Measurements from ENCODE around the gene LRSAM1.

Gene LRSAM1

DNA sequence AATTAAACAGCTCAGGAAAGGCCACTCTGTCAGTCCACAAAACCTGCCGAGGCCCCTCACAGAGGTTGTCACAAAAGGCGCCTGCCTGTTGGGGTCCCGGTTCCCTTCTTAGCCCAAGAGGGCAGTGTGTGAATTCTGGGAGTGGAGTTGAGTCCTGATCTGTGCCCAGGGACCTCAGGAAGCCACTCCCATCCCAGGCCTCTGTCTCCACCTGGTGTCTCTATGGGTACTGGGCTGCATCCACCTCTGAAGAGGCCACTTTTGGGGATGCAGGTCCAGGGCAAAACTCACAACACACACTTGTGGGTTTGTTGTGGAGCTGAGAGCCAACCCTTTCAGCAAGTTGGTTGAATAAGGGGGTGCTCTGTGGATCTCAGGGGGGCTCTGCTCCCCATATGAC is 86.5 kb downstream of the LRSAM1 start:
- H3K9ac ChIP-seq = no peak overlapping the region
- H3K4me1 ChIP-seq (ENCODE audit: low read depth, poor library complexity, severe bottlenecking) = no peaks in the 10 kb centered on the region
- H3K27me3 ChIP-seq (ENCODE audit: insufficient read depth, low read depth) = no peaks in the 10 kb centered on the region
- H4K20me1 ChIP-seq (ENCODE audit: insufficient read depth) = no peaks in the 10 kb centered on the region
- TF ChIP-seq, protein P1, sequence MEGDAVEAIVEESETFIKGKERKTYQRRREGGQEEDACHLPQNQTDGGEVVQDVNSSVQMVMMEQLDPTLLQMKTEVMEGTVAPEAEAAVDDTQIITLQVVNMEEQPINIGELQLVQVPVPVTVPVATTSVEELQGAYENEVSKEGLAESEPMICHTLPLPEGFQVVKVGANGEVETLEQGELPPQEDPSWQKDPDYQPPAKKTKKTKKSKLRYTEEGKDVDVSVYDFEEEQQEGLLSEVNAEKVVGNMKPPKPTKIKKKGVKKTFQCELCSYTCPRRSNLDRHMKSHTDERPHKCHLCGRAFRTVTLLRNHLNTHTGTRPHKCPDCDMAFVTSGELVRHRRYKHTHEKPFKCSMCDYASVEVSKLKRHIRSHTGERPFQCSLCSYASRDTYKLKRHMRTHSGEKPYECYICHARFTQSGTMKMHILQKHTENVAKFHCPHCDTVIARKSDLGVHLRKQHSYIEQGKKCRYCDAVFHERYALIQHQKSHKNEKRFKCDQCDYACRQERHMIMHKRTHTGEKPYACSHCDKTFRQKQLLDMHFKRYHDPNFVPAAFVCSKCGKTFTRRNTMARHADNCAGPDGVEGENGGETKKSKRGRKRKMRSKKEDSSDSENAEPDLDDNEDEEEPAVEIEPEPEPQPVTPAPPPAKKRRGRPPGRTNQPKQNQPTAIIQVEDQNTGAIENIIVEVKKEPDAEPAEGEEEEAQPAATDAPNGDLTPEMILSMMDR (conservative IDR thresholded peaks at IDR 0.05; ENCODE audit: low read depth, low read length) = no peak
- no peak overlapping the region for H3K4me2 ChIP-seq
- no peaks in the 10 kb centered on the region for H3K79me2 ChIP-seq (ENCODE audit: insufficient read depth, low read depth)
- no peak overlapping the region for H3K27ac ChIP-seq
- H3K4me3 ChIP-seq (IDR thresholded peaks at IDR 0.05; ENCODE audit: insufficient read depth, low read depth, low read length) = no peak overlapping the region
- H3K36me3 ChIP-seq (ENCODE audit: insufficient read depth) = no peaks in the 10 kb centered on the region
- H2AFZ ChIP-seq (ENCODE audit: low read depth) = no peak overlapping the region

DNA sequence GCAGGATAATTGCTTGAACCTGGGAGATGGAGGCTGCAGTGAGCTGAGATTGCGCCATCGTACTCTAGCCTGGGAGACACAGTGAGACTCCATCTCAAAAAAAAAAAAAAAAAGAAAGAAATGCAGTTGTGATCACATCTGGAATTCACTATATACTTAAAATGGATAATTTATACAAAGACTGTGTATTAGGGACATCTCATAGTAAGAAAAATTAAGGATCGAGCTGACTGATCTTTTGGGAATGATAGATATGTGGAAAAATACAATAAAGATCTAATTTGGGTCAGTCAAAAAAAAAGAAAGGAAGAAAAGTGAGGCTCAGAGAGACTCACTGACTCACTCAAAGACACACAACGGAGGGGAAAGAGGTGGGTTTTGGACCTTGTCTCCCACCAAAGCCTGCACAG is 87.5 kb downstream of the LRSAM1 start:
- H3K4me2 ChIP-seq = no peak overlapping the region
- H3K27ac ChIP-seq = no peak overlapping the region
- no peaks in the 10 kb centered on the region for H3K36me3 ChIP-seq (ENCODE audit: insufficient read depth)
- H3K27me3 ChIP-seq (ENCODE audit: insufficient read depth, low read depth) = no peaks in the 10 kb centered on the region
- H3K4me3 ChIP-seq (IDR thresholded peaks at IDR 0.05; ENCODE audit: insufficient read depth, low read depth, low read length) = no peak overlapping the region
- H3K79me2 ChIP-seq (ENCODE audit: insufficient read depth, low read depth) = no peaks in the 10 kb centered on the region
- H2AFZ ChIP-seq (ENCODE audit: low read depth) = no peak overlapping the region
- TF ChIP-seq, protein P1 (conservative IDR thresholded peaks at IDR 0.05; ENCODE audit: low read depth, low read length) = no peak
- H3K4me1 ChIP-seq (ENCODE audit: low read depth, poor library complexity, severe bottlenecking) = no peaks in the 10 kb centered on the region
- H3K9ac ChIP-seq = no peak overlapping the region
- H4K20me1 ChIP-seq (ENCODE audit: insufficient read depth) = no peaks in the 10 kb centered on the region

DNA sequence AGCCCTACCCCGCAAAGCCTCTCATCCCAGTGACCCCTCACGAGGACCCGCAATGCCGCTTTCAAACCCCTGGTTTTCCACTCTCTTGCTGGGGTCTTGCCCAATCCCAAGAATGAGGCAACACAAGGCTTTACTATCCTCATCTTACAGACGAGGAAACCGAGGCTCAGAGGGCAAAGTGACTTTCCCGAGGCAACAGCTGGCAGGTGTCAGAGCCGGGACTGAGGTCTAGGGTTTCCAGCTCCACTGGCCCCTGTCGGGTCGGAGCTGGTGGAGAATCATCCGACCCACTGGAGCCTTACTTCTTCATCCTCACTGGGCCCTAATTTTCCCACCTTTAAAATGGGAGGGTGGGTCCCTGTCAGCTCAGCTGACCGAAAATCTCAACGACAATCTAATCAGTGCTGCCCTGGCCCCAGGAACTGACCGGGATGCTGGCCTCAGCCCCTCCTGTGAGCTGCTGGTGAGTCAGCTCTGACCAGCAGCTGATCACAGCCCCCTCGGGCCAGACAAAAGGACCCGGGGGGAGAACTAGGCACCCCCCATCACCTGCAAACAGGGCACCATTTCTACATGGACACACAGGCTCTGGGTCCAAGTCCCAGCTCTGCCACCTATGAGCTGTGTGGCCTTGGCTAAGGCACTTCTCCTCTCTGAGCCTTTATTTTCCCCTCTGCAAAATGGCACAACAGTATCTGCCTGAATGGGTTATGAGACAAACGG is 88.1 kb downstream of the LRSAM1 start:
- Histone ChIP-seq H3K27me3 (ENCODE audit: insufficient read depth, low read depth) (no peaks in the 10 kb centered on the region), H3K4me3 (IDR thresholded peaks at IDR 0.05; ENCODE audit: insufficient read depth, low read depth, low read length) (no peak overlapping the region), H3K4me1 (ENCODE audit: low read depth, poor library complexity, severe bottlenecking) (no peaks in the 10 kb centered on the region), H3K79me2 (ENCODE audit: insufficient read depth, low read depth) (no peaks in the 10 kb centered on the region), H3K27ac (no peak overlapping the region), H3K4me2 (no peak overlapping the region), H4K20me1 (ENCODE audit: insufficient read depth) (no peaks in the 10 kb centered on the region), H2AFZ (ENCODE audit: low read depth) (no peak overlapping the region), H3K9ac (no peak overlapping the region), H3K36me3 (ENCODE audit: insufficient read depth) (no peaks in the 10 kb centered on the region)
- TF ChIP-seq, protein P1 (conservative IDR thresholded peaks at IDR 0.05; ENCODE audit: low read depth, low read length) = no peak

DNA sequence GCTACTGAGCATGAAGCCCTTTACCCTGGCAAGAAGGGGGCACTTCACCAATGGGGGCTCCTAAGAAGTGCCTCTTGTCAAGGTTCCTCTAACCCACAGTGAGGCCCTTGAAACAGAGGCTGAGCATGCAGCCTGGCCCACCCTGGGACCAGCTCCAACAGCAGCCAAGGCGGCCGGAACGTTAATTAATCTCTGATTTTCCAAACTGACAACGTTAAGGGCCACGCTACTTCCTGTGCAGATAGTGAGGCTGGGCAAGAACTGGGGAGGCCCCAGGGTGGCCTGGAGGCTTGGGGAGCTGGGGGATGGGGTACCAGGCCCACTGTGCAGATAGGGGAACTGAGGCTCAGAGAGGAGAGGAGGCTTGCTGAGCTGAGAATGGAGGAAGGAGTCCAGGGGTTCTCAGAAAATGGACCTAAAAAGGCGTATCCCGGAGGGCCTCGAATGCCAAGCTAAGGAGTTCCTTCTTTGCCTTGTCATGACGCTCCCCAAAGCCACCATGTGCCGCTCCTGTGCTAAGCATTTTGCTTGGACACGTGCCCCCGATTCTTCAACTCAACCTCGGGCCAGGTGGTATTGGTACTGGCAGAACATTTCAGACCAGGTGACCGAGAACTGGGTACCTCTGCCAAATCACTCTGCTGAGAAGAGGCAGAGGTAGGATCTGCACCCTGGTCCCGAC is 88.8 kb downstream of the LRSAM1 start:
- Histone ChIP-seq H3K4me3 (IDR thresholded peaks at IDR 0.05; ENCODE audit: insufficient read depth, low read depth, low read length) (no peak overlapping the region), H3K9ac (no peak overlapping the region), H3K4me1 (ENCODE audit: low read depth, poor library complexity, severe bottlenecking) (no peaks in the 10 kb centered on the region), H3K27ac (no peak overlapping the region), H3K4me2 (no peak overlapping the region), H2AFZ (ENCODE audit: low read depth) (no peak overlapping the region), H3K36me3 (ENCODE audit: insufficient read depth) (no peaks in the 10 kb centered on the region), H3K27me3 (ENCODE audit: insufficient read depth, low read depth) (no peaks in the 10 kb centered on the region), H3K79me2 (ENCODE audit: insufficient read depth, low read depth) (no peaks in the 10 kb centered on the region), H4K20me1 (ENCODE audit: insufficient read depth) (no peaks in the 10 kb centered on the region)
- TF ChIP-seq, protein P1 (conservative IDR thresholded peaks at IDR 0.05; ENCODE audit: low read depth, low read length) = no peak
